C4-2B (cell line): Measurements from ENCODE around the gene OR52I2.
A peak's percentile ranks its signal among the peaks of the same experiment; 100 is the strongest.

Source experiments
- H3K27ac ChIP-seq: fragments of 450-650 bp; 2 replicates; pipeline ENCODE4 v1.5.1; 2017
- CTCF ChIP-seq: fragments of 450-650 bp; conservative IDR thresholded peaks from 2 replicates; pipeline ENCODE4 v1.5.1; 2017; ENCODE audit warnings: mild to moderate bottlenecking
- ZFX ChIP-seq: fragments of 450-650 bp; IDR thresholded peaks from 2 replicates; pipeline ENCODE4 v1.6.1; 2017

OR52I2 gene

GRCh38 chr11:4551346-4551979 lies 30.1 kb upstream of the OR52I2 start:
- TF ChIP-seq ZFX, result no peak
- TF ChIP-seq CTCF, result peak; percentile 79
- H3K27ac ChIP-seq, result no peak overlapping the region

- no peak for TF ChIP-seq CTCF
- H3K27ac ChIP-seq, result peak overlapping the region; percentile 78
These were observed 21.8 kb upstream of the OR52I2 start for GRCh38 chr11:4559527-4560440.

GRCh38 chr11:4560467-4560866 lies 21.1 kb upstream of the OR52I2 start:
- TF ChIP-seq CTCF (no peak), ZFX (no peak)
- H3K27ac ChIP-seq, result peak overlapping the region; percentile 78

GRCh38 chr11:4565371-4565770 lies 16.2 kb upstream of the OR52I2 start:
- H3K27ac ChIP-seq, result no peak overlapping the region
- TF ChIP-seq CTCF (no peak), ZFX (no peak)

GRCh38 chr11:4569075-4569474 lies 12.5 kb upstream of the OR52I2 start:
- no peak overlapping the region for H3K27ac ChIP-seq
- TF ChIP-seq CTCF, result no peak
- TF ChIP-seq ZFX, result no peak

GRCh38 chr11:4576880-4577279 lies 4.7 kb upstream of the OR52I2 start:
- TF ChIP-seq ZFX, result no peak
- no peak for TF ChIP-seq CTCF
- H3K27ac ChIP-seq, result peak overlapping the region; percentile 53; the same call in 1 of the 2 replicates

GRCh38 chr11:4577761-4578160 lies 3.8 kb upstream of the OR52I2 start:
- TF ChIP-seq ZFX (no peak), CTCF (no peak)
- peak overlapping the region; percentile 53 for H3K27ac ChIP-seq
